CD8-positive, alpha-beta memory T cell (primary cell): ENCODE measurements around the gene NBPF26. TPM values are rescaled to one million over a fixed set of nuclear protein-coding genes. Genes with fewer than 3 reads are reported as not detected.
A peak's percentile ranks its signal among the peaks of the same experiment; 100 is the strongest.
"Not testable (repeated sequence)": the region's sequence is repeated elsewhere in the genome, so short reads cannot be mapped to it uniquely, and the experiment has no call there.

Experiments used
- CTCF ChIA-PET: fragments of 350-600 bp; sonication (Branson Sonifier 250); formaldehyde crosslinking; loops from one replicate; lab custom pipeline; 2021; ENCODE audit warnings: antibody characterized with exemption; lab: Charles Lee
- POLR2A ChIA-PET: fragments of 350-600 bp; sonication (Branson Sonifier 250); formaldehyde crosslinking; loops from one replicate; lab custom pipeline; 2021; ENCODE audit warnings: antibody characterized with exemption; lab: Charles Lee
- DNase-seq, 5 donors: peaks; one replicate each; pipeline versions ENCODE4 v3.0.0 to v3.0.0-alpha.2; 2020 to 2022; ENCODE audit warnings: mixed read lengths in 1 of 5
- H3K27ac ChIP-seq: one replicate; pipeline ENCODE4 v1.7.0; 2013; ENCODE audit warnings: low read depth, mild to moderate bottlenecking, low read length, moderate library complexity
- H3K27me3 ChIP-seq: 2 replicates; pipeline ENCODE4 v1.7.0; 2013; ENCODE audit warnings: low read length, mild to moderate bottlenecking; ENCODE audit not compliant: insufficient read depth, poor library complexity, severe bottlenecking
- H3K36me3 ChIP-seq: 2 replicates; pipeline ENCODE4 v1.7.0; 2013; ENCODE audit warnings: mild to moderate bottlenecking, low read length, moderate library complexity; ENCODE audit not compliant: insufficient read depth
- H3K4me1 ChIP-seq: 2 replicates; pipeline ENCODE4 v1.7.0; 2013; ENCODE audit warnings: mild to moderate bottlenecking, low read length, moderate library complexity; ENCODE audit not compliant: insufficient read depth
- H3K4me3 ChIP-seq: 2 replicates; pipeline ENCODE4 v1.7.0; 2013; ENCODE audit warnings: mild to moderate bottlenecking, low read length
- H3K9me3 ChIP-seq: 2 replicates; pipeline ENCODE4 v1.7.0; 2013; ENCODE audit warnings: mild to moderate bottlenecking, low read length
- H3K27ac Mint-ChIP-seq, 8 donors: one replicate each; pipeline ENCODE4 v1.8.0; 2020 to 2021; ENCODE audit warnings: mixed read lengths in 8 of 8, mild to moderate bottlenecking in 6 of 8, inconsistent platforms in 3 of 8, moderate library complexity in 3 of 8
- H3K27me3 Mint-ChIP-seq, 2 donors: one replicate each; pipeline ENCODE4 v1.8.0; 2020 to 2021; ENCODE audit warnings: mixed read lengths in 2 of 2, mild to moderate bottlenecking in 1 of 2, moderate library complexity in 1 of 2
- H3K36me3 Mint-ChIP-seq, 3 donors: one replicate each; pipeline ENCODE4 v1.8.0; 2020 to 2021; ENCODE audit warnings: mixed read lengths in 3 of 3, inconsistent platforms in 1 of 3, mild to moderate bottlenecking in 1 of 3
- H3K4me1 Mint-ChIP-seq, 3 donors: one replicate each; pipeline ENCODE4 v1.8.0; 2020 to 2021; ENCODE audit warnings: mixed read lengths in 3 of 3, inconsistent platforms in 1 of 3, mild to moderate bottlenecking in 1 of 3
- H3K4me3 Mint-ChIP-seq, 7 donors: one replicate each; pipeline ENCODE4 v1.8.0; 2020 to 2021; ENCODE audit warnings: mixed read lengths in 7 of 7, mild to moderate bottlenecking in 6 of 7, moderate library complexity in 4 of 7, inconsistent platforms in 2 of 7
- H3K9me3 Mint-ChIP-seq, 5 donors: one replicate each; pipeline ENCODE4 v1.8.0; 2020 to 2022; ENCODE audit warnings: mixed read lengths in 5 of 5, mild to moderate bottlenecking in 3 of 5, moderate library complexity in 2 of 5, inconsistent platforms in 1 of 5
- polyA plus RNA-seq: library from polyadenylated mRNA; unstranded; fragments of 300-500 nt; fragmentation: Illumina TruSeq; gene quantifications from one replicate; pipeline ENCODE4 v1.2.3, GENCODE V29; 2021
- total RNA-seq, 2 experiments: library from RNA; stranded (reverse); gene quantifications; one replicate each; pipeline ENCODE4 v1.2.3, GENCODE V29; 2021

The NBPF26 gene
- total RNA-seq (10 to 100 TPM; 21.5 to 21.9 TPM), polyA plus RNA-seq (6.4 TPM)

DNA sequence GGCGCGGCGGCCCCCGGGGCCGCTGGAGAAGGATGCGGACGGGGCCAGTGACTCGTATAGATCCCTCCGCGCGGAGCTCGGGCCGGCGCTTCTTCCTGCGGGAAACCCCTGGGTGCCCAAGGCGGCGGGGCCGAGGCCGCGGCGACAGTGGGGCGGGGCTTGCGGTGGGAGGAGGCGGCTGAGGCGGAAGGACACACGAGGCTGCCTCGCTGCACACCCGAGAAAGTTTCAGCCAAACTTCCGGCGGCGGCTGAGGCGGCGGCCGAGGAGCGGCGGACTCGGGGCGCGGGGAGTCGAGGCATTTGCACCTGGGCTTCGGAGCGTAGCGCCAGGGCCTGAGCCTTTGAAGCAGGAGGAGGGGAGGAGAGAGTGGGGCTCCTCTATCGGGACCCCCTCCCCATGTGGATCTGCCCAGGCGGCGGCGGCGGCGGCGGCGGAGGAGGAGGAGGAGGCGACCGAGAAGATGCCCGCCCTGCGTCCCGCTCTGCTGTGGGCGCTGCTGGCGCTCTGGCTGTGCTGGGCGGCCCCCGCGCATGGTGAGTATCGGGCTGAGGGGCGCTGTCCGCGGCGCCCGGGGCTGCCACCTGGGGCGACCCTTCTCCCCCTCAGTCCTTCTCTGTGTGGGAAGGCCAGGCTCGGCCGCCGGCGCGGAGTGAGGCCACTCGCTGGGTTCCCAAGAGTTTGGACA lies at the start of gene NBPF26:
Gene NBPF26 (plus strand): TSS at position 231 of the 688 bp plus-strand sequence.
- CTCF ChIA-PET, H3K27me3 ChIP-seq, POLR2A ChIA-PET, H3K27ac ChIP-seq, H3K4me1 ChIP-seq, H3K9me3 Mint-ChIP-seq, H3K4me3 ChIP-seq, H3K4me1 Mint-ChIP-seq, H3K27me3 Mint-ChIP-seq, H3K36me3 Mint-ChIP-seq, H3K36me3 ChIP-seq, H3K9me3 ChIP-seq: not testable (repeated sequence)
- H3K27ac Mint-ChIP-seq: peak within 1 kb of the TSS in 4 of 8 donors; percentile 20 to 47 (median 32)
- DNase-seq: peak; percentile 68 to 90 (median 83)
- peak within 1 kb of the TSS; percentile 62 to 90 (median 68) for H3K4me3 Mint-ChIP-seq

DNA sequence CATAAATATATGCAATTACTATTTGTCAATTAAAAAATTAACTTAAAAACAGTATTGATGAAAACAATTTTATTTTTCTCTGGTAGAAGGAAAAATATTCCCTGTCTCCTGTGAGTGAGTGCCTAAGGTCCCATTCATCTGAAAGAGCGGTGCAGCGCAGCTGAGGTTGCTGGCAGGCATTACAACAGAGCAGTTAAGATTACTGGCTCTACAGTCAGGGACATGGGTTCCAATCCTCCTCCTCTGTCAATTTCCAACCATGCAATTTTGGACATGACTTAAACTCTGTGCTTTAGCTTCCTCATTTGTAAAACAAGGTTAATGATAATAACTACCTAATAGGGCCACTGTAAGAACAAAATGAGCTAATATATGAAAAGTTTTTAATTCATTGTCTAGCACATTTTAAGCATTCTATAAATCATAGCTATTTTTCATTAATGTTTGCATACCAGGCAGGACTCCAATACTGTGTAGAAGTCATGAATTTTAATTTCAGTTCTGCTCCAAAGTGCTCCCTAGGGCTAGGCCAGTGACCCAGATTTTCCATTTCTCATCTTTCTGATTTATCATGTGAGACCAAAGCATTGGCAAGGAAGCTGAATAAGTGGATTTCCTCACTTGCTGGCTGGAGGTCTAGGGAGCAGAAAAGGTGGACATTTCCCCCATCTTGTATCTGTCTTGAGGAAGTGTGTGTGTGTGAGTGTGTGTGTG lies 43.5 kb upstream of the NBPF26 start:
- H3K4me1 ChIP-seq, H3K36me3 ChIP-seq, H3K9me3 Mint-ChIP-seq, H3K27me3 Mint-ChIP-seq, CTCF ChIA-PET, H3K36me3 Mint-ChIP-seq, H3K4me3 ChIP-seq, H3K27ac ChIP-seq, H3K4me1 Mint-ChIP-seq, H3K27ac Mint-ChIP-seq, DNase-seq, POLR2A ChIA-PET, H3K27me3 ChIP-seq, H3K9me3 ChIP-seq, H3K4me3 Mint-ChIP-seq: not testable (repeated sequence)

- H3K4me1 ChIP-seq, H3K9me3 Mint-ChIP-seq, POLR2A ChIA-PET, H3K36me3 ChIP-seq, H3K9me3 ChIP-seq, H3K27ac ChIP-seq, H3K4me3 ChIP-seq, H3K27me3 ChIP-seq, H3K27me3 Mint-ChIP-seq, CTCF ChIA-PET, DNase-seq, H3K4me3 Mint-ChIP-seq, H3K36me3 Mint-ChIP-seq, H3K4me1 Mint-ChIP-seq, H3K27ac Mint-ChIP-seq: not testable (repeated sequence)
Measured at GRCh38 chr1:120680938-120681337, 42.8 kb upstream of the NBPF26 start.

DNA sequence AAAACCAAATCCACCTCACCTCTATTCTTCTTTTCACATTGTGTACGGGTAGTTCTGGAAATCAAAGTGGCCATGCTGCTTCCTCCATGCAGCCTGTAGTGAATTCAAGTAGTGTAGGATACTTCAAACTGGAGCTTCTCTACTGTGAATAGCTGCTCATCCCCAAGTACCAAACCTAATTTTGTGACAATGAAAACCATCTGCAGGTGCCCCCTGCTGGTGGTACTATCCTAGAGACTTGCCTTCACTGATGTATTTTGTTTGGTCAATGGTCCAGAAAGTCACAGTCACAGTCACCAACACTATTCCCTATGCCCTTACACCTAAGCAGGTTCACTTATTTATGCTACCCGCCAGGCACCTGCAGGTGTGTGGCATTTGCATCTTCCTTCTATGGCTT lies 39.3 kb upstream of the NBPF26 start:
- CTCF ChIA-PET, H3K4me1 Mint-ChIP-seq, H3K4me3 ChIP-seq, H3K4me1 ChIP-seq, H3K36me3 Mint-ChIP-seq, H3K27ac ChIP-seq, H3K27me3 Mint-ChIP-seq, H3K9me3 Mint-ChIP-seq, H3K27ac Mint-ChIP-seq, DNase-seq, POLR2A ChIA-PET, H3K9me3 ChIP-seq, H3K27me3 ChIP-seq, H3K36me3 ChIP-seq, H3K4me3 Mint-ChIP-seq: not testable (repeated sequence)

GRCh38 chr1:120685622-120686021 lies 38.1 kb upstream of the NBPF26 start:
- H3K36me3 ChIP-seq, H3K27me3 Mint-ChIP-seq, H3K4me1 Mint-ChIP-seq, H3K27ac ChIP-seq, H3K27ac Mint-ChIP-seq, H3K36me3 Mint-ChIP-seq, H3K4me3 ChIP-seq, H3K4me1 ChIP-seq, H3K9me3 Mint-ChIP-seq, H3K27me3 ChIP-seq, CTCF ChIA-PET, DNase-seq, H3K4me3 Mint-ChIP-seq, H3K9me3 ChIP-seq, POLR2A ChIA-PET: not testable (repeated sequence)

DNA sequence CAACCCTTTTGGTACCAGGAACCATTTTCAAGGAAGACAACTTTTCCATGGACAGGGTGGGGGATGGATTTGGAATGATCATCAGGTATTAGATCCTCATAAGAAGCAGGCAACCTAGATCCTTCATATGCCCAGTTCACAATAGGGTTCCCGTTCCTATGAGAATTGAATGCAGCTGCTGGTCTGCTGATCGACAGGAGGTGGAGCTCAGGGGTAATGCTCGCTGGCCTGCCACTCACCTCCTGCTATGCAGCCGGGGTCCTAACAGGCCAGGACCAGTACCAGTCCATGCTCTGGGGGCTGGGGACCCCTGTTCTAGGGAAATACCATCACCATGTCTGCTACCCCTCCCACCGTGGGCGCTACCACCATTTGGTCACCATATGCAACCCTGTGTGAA lies 36.5 kb upstream of the NBPF26 start:
- H3K4me3 ChIP-seq, H3K27me3 Mint-ChIP-seq, H3K9me3 Mint-ChIP-seq, DNase-seq, H3K27ac ChIP-seq, POLR2A ChIA-PET, CTCF ChIA-PET, H3K27me3 ChIP-seq, H3K4me3 Mint-ChIP-seq, H3K9me3 ChIP-seq, H3K27ac Mint-ChIP-seq, H3K36me3 ChIP-seq, H3K36me3 Mint-ChIP-seq, H3K4me1 ChIP-seq, H3K4me1 Mint-ChIP-seq: not testable (repeated sequence)

DNA sequence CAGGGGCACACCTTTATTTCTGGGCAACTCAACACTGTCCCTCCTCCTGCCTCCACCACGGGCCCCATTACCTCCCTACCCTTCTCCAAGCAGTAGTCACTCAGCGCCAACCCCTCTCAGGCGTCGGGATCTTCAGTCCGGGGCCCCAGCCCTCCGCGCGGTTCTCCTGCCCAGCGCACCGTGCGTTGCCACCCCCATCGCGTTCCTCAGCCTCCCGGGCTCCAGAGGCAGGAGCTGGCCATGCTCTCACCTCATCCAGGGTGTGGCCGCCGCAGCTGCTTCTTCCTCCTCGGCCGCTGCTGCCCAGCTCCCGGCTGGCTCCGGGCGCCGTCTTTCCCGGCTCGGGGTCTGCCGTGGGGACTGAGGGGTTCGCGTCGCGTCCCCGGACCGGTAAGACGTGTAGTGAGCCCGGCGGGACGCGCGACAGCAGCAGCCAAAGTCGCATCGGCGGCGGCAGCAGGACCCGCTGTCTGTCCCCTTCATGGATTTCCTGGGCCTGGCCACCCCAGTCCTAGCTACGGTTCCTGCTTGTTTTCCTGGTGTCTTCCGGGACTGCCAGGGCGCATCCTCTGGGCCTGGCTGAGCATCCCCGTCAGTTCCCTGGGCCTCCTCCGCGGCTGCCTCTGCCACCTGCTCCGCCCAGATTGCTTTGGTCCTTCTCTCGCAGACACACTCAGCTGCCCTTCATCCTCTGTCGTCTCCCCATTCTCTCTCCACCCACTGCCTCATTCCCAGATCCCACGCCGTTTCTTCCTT lies 22.8 kb upstream of the NBPF26 start:
- DNase-seq, H3K9me3 Mint-ChIP-seq, H3K36me3 ChIP-seq, H3K27me3 Mint-ChIP-seq, H3K4me1 ChIP-seq, H3K27ac ChIP-seq, H3K4me3 ChIP-seq, H3K36me3 Mint-ChIP-seq, CTCF ChIA-PET, POLR2A ChIA-PET, H3K9me3 ChIP-seq, H3K27me3 ChIP-seq, H3K4me1 Mint-ChIP-seq, H3K27ac Mint-ChIP-seq, H3K4me3 Mint-ChIP-seq: not testable (repeated sequence)

- H3K36me3 ChIP-seq, H3K4me1 Mint-ChIP-seq, H3K9me3 ChIP-seq, H3K4me1 ChIP-seq, H3K9me3 Mint-ChIP-seq, CTCF ChIA-PET, H3K4me3 ChIP-seq, DNase-seq, H3K27me3 ChIP-seq, H3K36me3 Mint-ChIP-seq, H3K27ac ChIP-seq, H3K27me3 Mint-ChIP-seq, POLR2A ChIA-PET: not testable (repeated sequence)
- H3K4me3 Mint-ChIP-seq: peak overlapping the region; percentile 38 to 90 (median 68)
- H3K27ac Mint-ChIP-seq: peak overlapping the region in 1 of 8 donors; percentile 20
Measured at GRCh38 chr1:120723358-120723714, 409 bp upstream of the NBPF26 start.
